HL-60 (cell line): ENCODE results near the gene ANKRD40CL.

Experiments used
- POLR2AphosphoS5 ChIP-seq: IDR thresholded peaks from 2 replicates; pipeline ENCODE4 v1.6.1; 2012; ENCODE audit warnings: low read depth
- TF ChIP-seq, protein P1 (sequence below): IDR thresholded peaks from one replicate; pipeline ENCODE4 v1.5.1; 2011; ENCODE audit warnings: low read length, control low read depth, inconsistent platforms; ENCODE audit not compliant: insufficient read depth

DNA sequence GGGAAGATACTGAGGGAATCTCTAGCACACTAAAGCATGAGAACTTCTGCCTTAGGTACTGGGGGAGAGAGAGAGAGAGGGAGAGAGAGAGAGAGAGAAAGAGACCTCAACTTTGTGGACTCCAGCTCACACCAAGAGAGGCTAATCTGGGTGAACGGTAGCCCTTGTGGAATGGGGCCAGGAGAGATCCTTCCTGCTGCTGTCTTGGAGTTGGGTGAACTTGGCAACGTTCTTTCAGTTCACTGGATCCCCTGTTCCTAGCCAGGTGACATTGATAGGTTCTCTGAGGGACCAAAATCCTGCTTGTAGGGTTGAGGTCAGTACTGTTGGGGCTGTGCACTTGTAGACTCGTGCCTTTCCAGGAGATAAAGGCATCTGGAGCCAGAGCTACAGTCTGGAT is 41.6 kb upstream of the ANKRD40CL start:
- TF ChIP-seq, protein P1, sequence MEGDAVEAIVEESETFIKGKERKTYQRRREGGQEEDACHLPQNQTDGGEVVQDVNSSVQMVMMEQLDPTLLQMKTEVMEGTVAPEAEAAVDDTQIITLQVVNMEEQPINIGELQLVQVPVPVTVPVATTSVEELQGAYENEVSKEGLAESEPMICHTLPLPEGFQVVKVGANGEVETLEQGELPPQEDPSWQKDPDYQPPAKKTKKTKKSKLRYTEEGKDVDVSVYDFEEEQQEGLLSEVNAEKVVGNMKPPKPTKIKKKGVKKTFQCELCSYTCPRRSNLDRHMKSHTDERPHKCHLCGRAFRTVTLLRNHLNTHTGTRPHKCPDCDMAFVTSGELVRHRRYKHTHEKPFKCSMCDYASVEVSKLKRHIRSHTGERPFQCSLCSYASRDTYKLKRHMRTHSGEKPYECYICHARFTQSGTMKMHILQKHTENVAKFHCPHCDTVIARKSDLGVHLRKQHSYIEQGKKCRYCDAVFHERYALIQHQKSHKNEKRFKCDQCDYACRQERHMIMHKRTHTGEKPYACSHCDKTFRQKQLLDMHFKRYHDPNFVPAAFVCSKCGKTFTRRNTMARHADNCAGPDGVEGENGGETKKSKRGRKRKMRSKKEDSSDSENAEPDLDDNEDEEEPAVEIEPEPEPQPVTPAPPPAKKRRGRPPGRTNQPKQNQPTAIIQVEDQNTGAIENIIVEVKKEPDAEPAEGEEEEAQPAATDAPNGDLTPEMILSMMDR: no peak
- no peak for TF ChIP-seq POLR2AphosphoS5
